Loucy (cell line): ENCODE data around the gene DUSP7.

Experiments
- EZH2phosphoT487 ChIP-seq: fragments of 200-600 bp; IDR thresholded peaks from 2 replicates; pipeline ENCODE4 v1.6.1; 2018; ENCODE audit warnings: antibody characterized with exemption, mild to moderate bottlenecking, moderate library complexity, borderline replicate concordance
- TF ChIP-seq, protein P1 (sequence below): fragments of 200-600 bp; sonication (generic); conservative IDR thresholded peaks from 2 replicates; pipeline ENCODE4 v1.5.1; 2014; ENCODE audit warnings: mild to moderate bottlenecking, antibody characterized with exemption, low read length

DNA sequence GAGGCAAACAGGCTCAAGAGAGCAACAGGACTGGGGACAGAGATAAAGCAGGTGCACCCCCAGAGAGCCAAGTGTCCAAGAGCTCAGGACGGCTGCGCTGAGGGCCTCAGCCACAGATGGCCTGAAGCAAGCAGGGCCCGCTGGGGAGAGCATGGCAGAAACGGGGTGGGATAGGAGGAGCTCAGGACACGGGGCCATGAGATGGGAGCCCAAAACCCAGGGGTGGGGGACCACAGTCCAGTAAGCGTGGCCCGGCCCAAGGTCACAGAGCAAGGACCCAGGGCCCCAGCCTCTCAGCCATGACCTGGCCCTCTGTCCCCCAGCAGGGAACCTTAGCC lies 9.5 kb downstream of the DUSP7 start:
- TF ChIP-seq, protein P1, sequence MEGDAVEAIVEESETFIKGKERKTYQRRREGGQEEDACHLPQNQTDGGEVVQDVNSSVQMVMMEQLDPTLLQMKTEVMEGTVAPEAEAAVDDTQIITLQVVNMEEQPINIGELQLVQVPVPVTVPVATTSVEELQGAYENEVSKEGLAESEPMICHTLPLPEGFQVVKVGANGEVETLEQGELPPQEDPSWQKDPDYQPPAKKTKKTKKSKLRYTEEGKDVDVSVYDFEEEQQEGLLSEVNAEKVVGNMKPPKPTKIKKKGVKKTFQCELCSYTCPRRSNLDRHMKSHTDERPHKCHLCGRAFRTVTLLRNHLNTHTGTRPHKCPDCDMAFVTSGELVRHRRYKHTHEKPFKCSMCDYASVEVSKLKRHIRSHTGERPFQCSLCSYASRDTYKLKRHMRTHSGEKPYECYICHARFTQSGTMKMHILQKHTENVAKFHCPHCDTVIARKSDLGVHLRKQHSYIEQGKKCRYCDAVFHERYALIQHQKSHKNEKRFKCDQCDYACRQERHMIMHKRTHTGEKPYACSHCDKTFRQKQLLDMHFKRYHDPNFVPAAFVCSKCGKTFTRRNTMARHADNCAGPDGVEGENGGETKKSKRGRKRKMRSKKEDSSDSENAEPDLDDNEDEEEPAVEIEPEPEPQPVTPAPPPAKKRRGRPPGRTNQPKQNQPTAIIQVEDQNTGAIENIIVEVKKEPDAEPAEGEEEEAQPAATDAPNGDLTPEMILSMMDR: no peak
- no peak for TF ChIP-seq EZH2phosphoT487
